ENCODE results near the gene CAMK2G.

Gene CAMK2G

DNA sequence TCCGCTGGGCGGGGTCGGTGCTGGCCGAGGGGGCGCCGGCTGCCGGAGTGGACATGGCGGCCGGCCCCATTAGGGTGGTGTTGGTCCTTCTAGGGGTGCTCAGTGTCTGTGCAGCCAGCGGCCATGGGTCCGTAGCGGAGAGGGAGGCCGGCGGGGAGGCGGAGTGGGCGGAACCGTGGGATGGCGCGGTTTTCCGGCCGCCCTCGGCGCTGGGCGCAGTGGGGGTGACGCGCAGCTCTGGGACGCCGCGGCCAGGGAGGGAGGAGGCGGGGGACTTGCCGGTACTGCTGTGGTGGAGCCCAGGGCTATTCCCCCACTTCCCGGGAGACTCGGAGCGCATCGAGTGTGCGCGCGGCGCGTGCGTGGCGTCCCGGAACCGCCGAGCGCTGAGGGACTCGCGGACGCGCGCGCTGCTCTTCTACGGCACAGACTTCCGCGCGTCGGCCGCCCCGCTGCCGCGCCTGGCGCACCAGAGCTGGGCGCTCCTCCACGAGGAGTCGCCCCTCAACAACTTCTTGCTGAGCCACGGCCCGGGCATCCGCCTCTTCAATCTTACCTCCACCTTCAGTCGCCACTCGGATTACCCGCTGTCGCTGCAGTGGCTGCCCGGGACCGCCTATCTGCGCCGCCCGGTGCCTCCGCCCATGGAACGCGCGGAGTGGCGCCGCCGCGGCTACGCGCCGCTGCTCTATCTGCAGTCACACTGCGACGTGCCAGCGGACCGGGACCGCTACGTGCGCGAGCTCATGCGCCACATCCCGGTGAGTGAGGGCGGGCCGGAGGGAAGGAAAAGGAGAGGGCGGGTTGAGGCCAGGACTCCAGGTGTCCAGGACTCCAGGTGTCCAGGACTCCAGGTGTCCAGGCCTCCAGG lies 101.8 kb downstream of the CAMK2G start:
- TF ChIP-seq CTCF (IDR thresholded peaks at IDR 0.05; ENCODE audit: low read depth, low read length, missing control alignments), result peak; percentile 10
- peak overlapping the region; percentile 65 for H3K4me3 ChIP-seq (replicated peaks; ENCODE audit: low read depth, low read length)
- DNase-seq (ENCODE audit: extremely low read depth, low read depth), result no peak

- no peak for TF ChIP-seq CTCF (IDR thresholded peaks at IDR 0.05; ENCODE audit: low read depth, low read length, missing control alignments)
- peak overlapping the region; percentile 65 for H3K4me3 ChIP-seq (replicated peaks; ENCODE audit: low read depth, low read length)
- DNase-seq (ENCODE audit: extremely low read depth, low read depth), result no peak
Measured at GRCh38 chr10:73771722-73772280, 102.6 kb downstream of the CAMK2G start.

GRCh38 chr10:73769396-73769795 lies 105.0 kb downstream of the CAMK2G start:
- H3K4me3 ChIP-seq (replicated peaks; ENCODE audit: low read depth, low read length), result no peak overlapping the region
- no peak for TF ChIP-seq CTCF (IDR thresholded peaks at IDR 0.05; ENCODE audit: low read depth, low read length, missing control alignments)
- DNase-seq (ENCODE audit: extremely low read depth, low read depth), result no peak

DNA sequence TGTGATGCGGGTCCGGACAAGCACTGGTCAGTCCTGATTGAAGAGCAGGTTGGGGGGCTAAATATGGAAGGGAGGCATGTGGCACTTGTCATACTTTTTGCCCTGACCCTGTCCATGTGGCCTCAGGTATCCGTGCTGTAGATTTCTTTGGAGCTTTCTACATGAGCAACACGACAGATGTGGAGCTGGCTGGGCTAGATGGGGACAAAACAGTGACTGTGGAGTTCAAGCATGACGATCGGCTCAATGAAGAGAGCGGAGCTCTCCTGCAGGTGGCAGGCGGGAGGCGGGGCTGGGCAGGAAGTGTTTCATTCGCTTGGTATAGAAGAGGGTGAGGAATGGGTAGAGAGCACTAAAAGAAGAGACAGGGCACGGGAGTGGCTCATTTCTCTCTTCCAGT lies 105.5 kb downstream of the CAMK2G start:
- no peak overlapping the region for H3K4me3 ChIP-seq (replicated peaks; ENCODE audit: low read depth, low read length)
- TF ChIP-seq CTCF (IDR thresholded peaks at IDR 0.05; ENCODE audit: low read depth, low read length, missing control alignments), result no peak
- DNase-seq (ENCODE audit: extremely low read depth, low read depth), result no peak

- no peak for TF ChIP-seq CTCF (IDR thresholded peaks at IDR 0.05; ENCODE audit: low read depth, low read length, missing control alignments)
- no peak overlapping the region for H3K4me3 ChIP-seq (replicated peaks; ENCODE audit: low read depth, low read length)
- DNase-seq (ENCODE audit: extremely low read depth, low read depth), result no peak
Measured at GRCh38 chr10:73765066-73765465, 109.3 kb downstream of the CAMK2G start.

GRCh38 chr10:73763343-73763742 lies 111.0 kb downstream of the CAMK2G start:
- DNase-seq (ENCODE audit: extremely low read depth, low read depth), result no peak
- TF ChIP-seq CTCF (IDR thresholded peaks at IDR 0.05; ENCODE audit: low read depth, low read length, missing control alignments), result no peak
- no peak overlapping the region for H3K4me3 ChIP-seq (replicated peaks; ENCODE audit: low read depth, low read length)

All from HFF-Myc (cell line).